GM23338 (cell line): ENCODE results near the gene SIRPA. TPM values are rescaled to one million over a fixed set of nuclear protein-coding genes. Genes with fewer than 3 reads are reported as not detected.

Source experiments
- ATAC-seq: fragments of 200-7000 bp; cut with Tn5 transposase; 3 replicates; pipeline ENCODE4 v1.9.1; 2020
- DNase-seq: peaks from one replicate; pipeline ENCODE4 v3.0.0-alpha.2; 2015; ENCODE audit warnings: low spot score
- H2AFZ ChIP-seq: fragments of 200-600 bp; sonication (generic); 2 replicates; pipeline ENCODE4 v1.8.0; 2016; ENCODE audit warnings: antibody characterized with exemption, mild to moderate bottlenecking, moderate library complexity
- H3F3A ChIP-seq: fragments of 200-600 bp; sonication (generic); replicated peaks from 2 replicates; pipeline ENCODE4 v1.8.0; 2017; ENCODE audit warnings: antibody characterized with exemption, mixed run types, low read depth
- H3K27ac ChIP-seq: fragments of 200-600 bp; sonication (generic); 2 replicates; pipeline ENCODE4 v1.6.1; 2016; ENCODE audit warnings: low read depth
- H3K27me3 ChIP-seq: fragments of 200-600 bp; sonication (generic); 2 replicates; pipeline ENCODE4 v1.8.0; 2016; ENCODE audit warnings: mild to moderate bottlenecking, mixed run types, moderate library complexity; ENCODE audit not compliant: insufficient read depth
- H3K36me3 ChIP-seq: fragments of 200-600 bp; sonication (generic); 2 replicates; pipeline ENCODE4 v1.8.0; 2016; ENCODE audit warnings: mild to moderate bottlenecking; ENCODE audit not compliant: insufficient read depth
- H3K4me1 ChIP-seq: fragments of 200-600 bp; sonication (generic); 2 replicates; pipeline ENCODE4 v1.8.0; 2016; ENCODE audit warnings: mild to moderate bottlenecking, moderate library complexity; ENCODE audit not compliant: insufficient read depth
- H3K4me2 ChIP-seq: fragments of 200-600 bp; sonication (generic); 2 replicates; pipeline ENCODE4 v1.7.1; 2017; ENCODE audit warnings: mixed run types
- H3K4me3 ChIP-seq: fragments of 200-600 bp; sonication (generic); 2 replicates; pipeline ENCODE4 v1.6.1; 2016; ENCODE audit warnings: mixed run types
- H3K79me2 ChIP-seq: fragments of 200-600 bp; sonication (generic); replicated peaks from 2 replicates; pipeline ENCODE4 v1.8.0; 2017; ENCODE audit warnings: mild to moderate bottlenecking; ENCODE audit not compliant: insufficient read depth
- H3K9me2 ChIP-seq: fragments of 200-600 bp; sonication (generic); 2 replicates; pipeline ENCODE4 v1.8.0; 2017; ENCODE audit not compliant: insufficient read depth
- H4K20me1 ChIP-seq: fragments of 200-600 bp; sonication (generic); replicated peaks from 2 replicates; pipeline ENCODE4 v1.8.0; 2017; ENCODE audit warnings: mild to moderate bottlenecking; ENCODE audit not compliant: insufficient read depth
- H3K27ac Mint-ChIP-seq: 2 replicates; pipeline ENCODE4 v1.8.0; 2020; ENCODE audit warnings: inconsistent platforms, mild to moderate bottlenecking, moderate library complexity, mixed read lengths
- H3K27me3 Mint-ChIP-seq: 3 replicates; pipeline ENCODE4 v1.8.0; 2022; ENCODE audit warnings: low read depth, mild to moderate bottlenecking, moderate library complexity, mixed read lengths, inconsistent platforms; ENCODE audit not compliant: insufficient read depth, poor library complexity
- H3K36me3 Mint-ChIP-seq: 3 replicates; pipeline ENCODE4 v1.8.0; 2021; ENCODE audit warnings: low read depth, mild to moderate bottlenecking, inconsistent platforms, moderate library complexity, mixed read lengths
- H3K4me1 Mint-ChIP-seq: 3 replicates; pipeline ENCODE4 v1.8.0; 2020; ENCODE audit warnings: mild to moderate bottlenecking, inconsistent platforms, mixed read lengths
- H3K4me3 Mint-ChIP-seq: 3 replicates; pipeline ENCODE4 v1.8.0; 2021; ENCODE audit warnings: moderate library complexity, mild to moderate bottlenecking, inconsistent platforms, mixed read lengths
- H3K9me3 Mint-ChIP-seq: 3 replicates; pipeline ENCODE4 v1.8.0; 2020; ENCODE audit warnings: moderate library complexity, mild to moderate bottlenecking, inconsistent platforms, mixed read lengths
- EZH2 ChIP-seq: fragments of 200-600 bp; sonication (generic); IDR thresholded peaks from one replicate; pipeline ENCODE4 v1.8.0; 2017; ENCODE audit warnings: antibody characterized with exemption, mild to moderate bottlenecking, low read depth; ENCODE audit not compliant: unreplicated experiment
- NANOG ChIP-seq: IDR thresholded peaks from 2 replicates; pipeline ENCODE4 v1.6.1; 2016; ENCODE audit warnings: antibody characterized with exemption, borderline replicate concordance
- STAT1 ChIP-seq: IDR thresholded peaks from one replicate; pipeline ENCODE4 v1.6.1; 2016; ENCODE audit warnings: antibody characterized with exemption; ENCODE audit not compliant: unreplicated experiment
- ZNF114 ChIP-seq: fragments of 250-450 bp; sonication (Bioruptor Pico); IDR thresholded peaks from 2 replicates; pipeline ENCODE4 v1.5.0; 2020; ENCODE audit warnings: mild to moderate bottlenecking, moderate library complexity
- ZNF331 ChIP-seq: fragments of 250-450 bp; sonication (Bioruptor Pico); IDR thresholded peaks from 2 replicates; pipeline ENCODE4 v1.5.0; 2020; ENCODE audit warnings: low read depth, mild to moderate bottlenecking, moderate library complexity
- polyA plus RNA-seq: library from polyadenylated mRNA; unstranded; fragments of >200 nt; fragmentation: Nextera tagmentation; extraction: Ambion mirVana; gene quantifications from 2 replicates; pipeline ENCODE4 v1.2.1, GENCODE V29; 2016
- total RNA-seq: library from RNA; depleted of rRNA; stranded (reverse); fragments of >200 nt; shearing (Covaris generic); gene quantifications from 2 replicates; pipeline ENCODE4 v1.2.3, GENCODE V29; 2014
- TF ChIP-seq, protein P1 (sequence below), 2 experiments: fragments of 200-600 bp in 1 of 2; sonication (generic) in 1 of 2; conservative IDR thresholded peaks; 2 replicates each; pipeline versions ENCODE4 v1.5.1 to v1.6.1; 2016 to 2017; ENCODE audit warnings: antibody characterized with exemption in 2 of 2, low read depth in 2 of 2, mild to moderate bottlenecking in 2 of 2, moderate library complexity in 1 of 2
- TF ChIP-seq, protein P2 (sequence below): fragments of 250-450 bp; sonication (Bioruptor Pico); IDR thresholded peaks from 2 replicates; pipeline ENCODE4 v1.5.0; 2020; ENCODE audit warnings: mild to moderate bottlenecking, moderate library complexity
- TF ChIP-seq, protein P3 (sequence below): IDR thresholded peaks from 2 replicates; pipeline ENCODE4 v1.6.1; 2016; ENCODE audit warnings: antibody characterized with exemption

Gene SIRPA
- total and polyA plus RNA-seq, 2 experiments from 2014 or later, result 1.2 to 2.9 TPM

DNA sequence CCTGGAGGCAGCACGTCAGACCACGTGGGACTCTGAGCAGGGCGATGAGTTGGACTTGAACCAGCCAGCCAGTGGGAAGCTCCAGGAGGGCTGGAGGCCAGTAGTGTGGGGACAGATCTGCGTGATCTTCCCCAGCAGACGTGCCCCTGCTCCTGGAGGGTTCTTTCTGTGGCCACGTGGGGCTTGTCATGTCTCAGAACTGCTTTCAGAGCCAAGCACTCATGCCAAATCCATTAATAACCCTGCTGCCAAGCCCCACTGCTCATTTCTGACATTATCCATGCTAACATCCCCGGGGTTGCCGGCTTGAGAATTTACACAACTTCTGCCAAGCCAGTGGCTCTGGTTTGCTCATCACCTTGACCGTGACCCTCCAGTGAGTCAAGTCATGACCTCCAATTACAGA lies 38.3 kb downstream of the SIRPA start:
- no peak for ATAC-seq
- no peak overlapping the region for H3K27ac ChIP-seq

DNA sequence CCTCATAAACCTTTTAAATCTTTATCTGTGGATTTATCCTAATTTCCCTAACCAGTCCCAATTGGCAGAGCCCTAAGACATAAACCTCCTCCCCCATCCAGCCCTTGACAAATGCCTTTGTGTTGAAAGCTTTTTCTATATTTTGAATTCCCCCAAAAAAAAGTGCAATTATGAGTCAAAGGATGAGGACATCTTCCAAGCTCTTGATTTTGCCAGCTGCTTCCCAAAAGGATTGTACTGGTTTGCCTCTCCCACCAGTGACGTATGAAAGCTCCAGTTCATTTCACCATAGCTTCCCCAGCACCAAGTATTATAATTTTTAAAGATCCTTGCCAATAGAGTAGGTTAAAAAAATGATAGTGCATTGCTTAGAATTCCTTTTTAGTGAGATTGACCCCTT lies 38.9 kb downstream of the SIRPA start:
- Mint-ChIP-seq H3K9me3 (no peaks in the 10 kb centered on the region), H3K36me3 (peaks cover 3% of the 10 kb centered on the region; the same call in 1 of the 3 replicates), H3K4me3 (no peak overlapping the region), H3K27ac (no peak overlapping the region), H3K27me3 (peaks cover 6% of the 10 kb centered on the region), H3K4me1 (peaks cover 8% of the 10 kb centered on the region)
- no peaks in the 10 kb centered on the region for H3K36me3 ChIP-seq
- no peaks in the 10 kb centered on the region; the same call in 1 of the 2 replicates for H3K4me1 ChIP-seq
- H4K20me1 ChIP-seq, result no peaks in the 10 kb centered on the region
- H3K27me3 ChIP-seq, result no peaks in the 10 kb centered on the region
- DNase-seq, result no peak
- H2AFZ ChIP-seq, result no peak overlapping the region
- no peaks in the 10 kb centered on the region for H3K79me2 ChIP-seq
- no peaks in the 10 kb centered on the region for H3K9me2 ChIP-seq
- no peaks in the 10 kb centered on the region for H3F3A ChIP-seq
- H3K4me3 ChIP-seq, result no peak overlapping the region
- no peak overlapping the region for H3K27ac ChIP-seq
- H3K4me2 ChIP-seq, result no peak overlapping the region
- no peak for ATAC-seq
- TF ChIP-seq NANOG (no peak), ZNF331 (CRISPR knock-in tag) (no peak), ZNF114 (CRISPR knock-in tag) (no peak), STAT1 (no peak)
- TF ChIP-seq, protein P1, sequence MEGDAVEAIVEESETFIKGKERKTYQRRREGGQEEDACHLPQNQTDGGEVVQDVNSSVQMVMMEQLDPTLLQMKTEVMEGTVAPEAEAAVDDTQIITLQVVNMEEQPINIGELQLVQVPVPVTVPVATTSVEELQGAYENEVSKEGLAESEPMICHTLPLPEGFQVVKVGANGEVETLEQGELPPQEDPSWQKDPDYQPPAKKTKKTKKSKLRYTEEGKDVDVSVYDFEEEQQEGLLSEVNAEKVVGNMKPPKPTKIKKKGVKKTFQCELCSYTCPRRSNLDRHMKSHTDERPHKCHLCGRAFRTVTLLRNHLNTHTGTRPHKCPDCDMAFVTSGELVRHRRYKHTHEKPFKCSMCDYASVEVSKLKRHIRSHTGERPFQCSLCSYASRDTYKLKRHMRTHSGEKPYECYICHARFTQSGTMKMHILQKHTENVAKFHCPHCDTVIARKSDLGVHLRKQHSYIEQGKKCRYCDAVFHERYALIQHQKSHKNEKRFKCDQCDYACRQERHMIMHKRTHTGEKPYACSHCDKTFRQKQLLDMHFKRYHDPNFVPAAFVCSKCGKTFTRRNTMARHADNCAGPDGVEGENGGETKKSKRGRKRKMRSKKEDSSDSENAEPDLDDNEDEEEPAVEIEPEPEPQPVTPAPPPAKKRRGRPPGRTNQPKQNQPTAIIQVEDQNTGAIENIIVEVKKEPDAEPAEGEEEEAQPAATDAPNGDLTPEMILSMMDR (conservative IDR thresholded peaks at IDR 0.05; ENCODE audit: low read depth in 2 of 2), result no peak
- TF ChIP-seq, protein P2, sequence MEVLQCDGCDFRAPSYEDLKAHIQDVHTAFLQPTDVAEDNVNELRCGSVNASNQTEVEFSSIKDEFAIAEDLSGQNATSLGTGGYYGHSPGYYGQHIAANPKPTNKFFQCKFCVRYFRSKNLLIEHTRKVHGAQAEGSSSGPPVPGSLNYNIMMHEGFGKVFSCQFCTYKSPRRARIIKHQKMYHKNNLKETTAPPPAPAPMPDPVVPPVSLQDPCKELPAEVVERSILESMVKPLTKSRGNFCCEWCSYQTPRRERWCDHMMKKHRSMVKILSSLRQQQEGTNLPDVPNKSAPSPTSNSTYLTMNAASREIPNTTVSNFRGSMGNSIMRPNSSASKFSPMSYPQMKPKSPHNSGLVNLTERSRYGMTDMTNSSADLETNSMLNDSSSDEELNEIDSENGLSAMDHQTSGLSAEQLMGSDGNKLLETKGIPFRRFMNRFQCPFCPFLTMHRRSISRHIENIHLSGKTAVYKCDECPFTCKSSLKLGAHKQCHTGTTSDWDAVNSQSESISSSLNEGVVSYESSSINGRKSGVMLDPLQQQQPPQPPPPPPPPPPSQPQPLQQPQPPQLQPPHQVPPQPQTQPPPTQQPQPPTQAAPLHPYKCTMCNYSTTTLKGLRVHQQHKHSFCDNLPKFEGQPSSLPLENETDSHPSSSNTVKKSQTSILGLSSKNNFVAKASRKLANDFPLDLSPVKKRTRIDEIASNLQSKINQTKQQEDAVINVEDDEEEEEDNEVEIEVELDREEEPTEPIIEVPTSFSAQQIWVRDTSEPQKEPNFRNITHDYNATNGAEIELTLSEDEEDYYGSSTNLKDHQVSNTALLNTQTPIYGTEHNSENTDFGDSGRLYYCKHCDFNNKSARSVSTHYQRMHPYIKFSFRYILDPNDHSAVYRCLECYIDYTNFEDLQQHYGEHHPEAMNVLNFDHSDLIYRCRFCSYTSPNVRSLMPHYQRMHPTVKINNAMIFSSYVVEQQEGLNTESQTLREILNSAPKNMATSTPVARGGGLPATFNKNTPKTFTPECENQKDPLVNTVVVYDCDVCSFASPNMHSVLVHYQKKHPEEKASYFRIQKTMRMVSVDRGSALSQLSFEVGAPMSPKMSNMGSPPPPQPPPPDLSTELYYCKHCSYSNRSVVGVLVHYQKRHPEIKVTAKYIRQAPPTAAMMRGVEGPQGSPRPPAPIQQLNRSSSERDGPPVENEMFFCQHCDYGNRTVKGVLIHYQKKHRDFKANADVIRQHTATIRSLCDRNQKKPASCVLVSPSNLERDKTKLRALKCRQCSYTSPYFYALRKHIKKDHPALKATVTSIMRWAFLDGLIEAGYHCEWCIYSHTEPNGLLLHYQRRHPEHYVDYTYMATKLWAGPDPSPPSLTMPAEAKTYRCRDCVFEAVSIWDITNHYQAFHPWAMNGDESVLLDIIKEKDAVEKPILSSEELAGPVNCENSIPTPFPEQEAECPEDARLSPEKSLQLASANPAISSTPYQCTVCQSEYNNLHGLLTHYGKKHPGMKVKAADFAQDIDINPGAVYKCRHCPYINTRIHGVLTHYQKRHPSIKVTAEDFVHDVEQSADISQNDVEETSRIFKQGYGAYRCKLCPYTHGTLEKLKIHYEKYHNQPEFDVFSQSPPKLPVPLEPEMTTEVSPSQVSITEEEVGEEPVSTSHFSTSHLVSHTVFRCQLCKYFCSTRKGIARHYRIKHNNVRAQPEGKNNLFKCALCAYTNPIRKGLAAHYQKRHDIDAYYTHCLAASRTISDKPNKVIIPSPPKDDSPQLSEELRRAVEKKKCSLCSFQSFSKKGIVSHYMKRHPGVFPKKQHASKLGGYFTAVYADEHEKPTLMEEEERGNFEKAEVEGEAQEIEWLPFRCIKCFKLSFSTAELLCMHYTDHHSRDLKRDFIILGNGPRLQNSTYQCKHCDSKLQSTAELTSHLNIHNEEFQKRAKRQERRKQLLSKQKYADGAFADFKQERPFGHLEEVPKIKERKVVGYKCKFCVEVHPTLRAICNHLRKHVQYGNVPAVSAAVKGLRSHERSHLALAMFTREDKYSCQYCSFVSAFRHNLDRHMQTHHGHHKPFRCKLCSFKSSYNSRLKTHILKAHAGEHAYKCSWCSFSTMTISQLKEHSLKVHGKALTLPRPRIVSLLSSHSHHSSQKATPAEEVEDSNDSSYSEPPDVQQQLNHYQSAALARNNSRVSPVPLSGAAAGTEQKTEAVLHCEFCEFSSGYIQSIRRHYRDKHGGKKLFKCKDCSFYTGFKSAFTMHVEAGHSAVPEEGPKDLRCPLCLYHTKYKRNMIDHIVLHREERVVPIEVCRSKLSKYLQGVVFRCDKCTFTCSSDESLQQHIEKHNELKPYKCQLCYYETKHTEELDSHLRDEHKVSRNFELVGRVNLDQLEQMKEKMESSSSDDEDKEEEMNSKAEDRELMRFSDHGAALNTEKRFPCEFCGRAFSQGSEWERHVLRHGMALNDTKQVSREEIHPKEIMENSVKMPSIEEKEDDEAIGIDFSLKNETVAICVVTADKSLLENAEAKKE (CRISPR knock-in tag), result no peak
- TF ChIP-seq, protein P3, sequence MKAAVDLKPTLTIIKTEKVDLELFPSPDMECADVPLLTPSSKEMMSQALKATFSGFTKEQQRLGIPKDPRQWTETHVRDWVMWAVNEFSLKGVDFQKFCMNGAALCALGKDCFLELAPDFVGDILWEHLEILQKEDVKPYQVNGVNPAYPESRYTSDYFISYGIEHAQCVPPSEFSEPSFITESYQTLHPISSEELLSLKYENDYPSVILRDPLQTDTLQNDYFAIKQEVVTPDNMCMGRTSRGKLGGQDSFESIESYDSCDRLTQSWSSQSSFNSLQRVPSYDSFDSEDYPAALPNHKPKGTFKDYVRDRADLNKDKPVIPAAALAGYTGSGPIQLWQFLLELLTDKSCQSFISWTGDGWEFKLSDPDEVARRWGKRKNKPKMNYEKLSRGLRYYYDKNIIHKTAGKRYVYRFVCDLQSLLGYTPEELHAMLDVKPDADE, result no peak

More for the DNA sequence above, 38.3 kb downstream of the SIRPA start:
- Histone ChIP-seq H4K20me1 (no peaks in the 10 kb centered on the region), H3K36me3 (no peaks in the 10 kb centered on the region), H3K4me2 (no peak overlapping the region), H3K4me3 (no peak overlapping the region), H3K79me2 (no peaks in the 10 kb centered on the region), H3K4me1 (0 out of 2 replicates have a peak, but pooled peaks cover under 1% of the 10 kb centered on the region), H3F3A (no peaks in the 10 kb centered on the region), H2AFZ (no peak overlapping the region), H3K9me2 (no peaks in the 10 kb centered on the region), H3K27me3 (no peaks in the 10 kb centered on the region)
- Mint-ChIP-seq H3K9me3 (no peaks in the 10 kb centered on the region), H3K36me3 (peaks cover 3% of the 10 kb centered on the region; the same call in 1 of the 3 replicates), H3K27me3 (peaks cover 8% of the 10 kb centered on the region), H3K27ac (no peak overlapping the region), H3K4me1 (peaks cover 12% of the 10 kb centered on the region), H3K4me3 (no peak overlapping the region)
- no peak for TF ChIP-seq EZH2
- TF ChIP-seq, protein P3, result no peak
- DNase-seq, result no peak
